GM18873 (cell line): ENCODE data around the gene RASAL3.
A peak's percentile ranks its signal among the peaks of the same experiment; 100 is the strongest.
"Not testable (repeated sequence)": the region's sequence is repeated elsewhere in the genome, so short reads cannot be mapped to it uniquely, and the experiment has no call there.

Source experiments
- ATAC-seq: cut with Tn5 transposase; IDR thresholded peaks from one replicate; pipeline ENCODE4 v1.9.1; 2021; ENCODE audit warnings: mild to moderate bottlenecking, moderate library complexity, moderate number of reproducible peaks; ENCODE audit not compliant: unreplicated experiment, low FRiP score

The RASAL3 gene

DNA sequence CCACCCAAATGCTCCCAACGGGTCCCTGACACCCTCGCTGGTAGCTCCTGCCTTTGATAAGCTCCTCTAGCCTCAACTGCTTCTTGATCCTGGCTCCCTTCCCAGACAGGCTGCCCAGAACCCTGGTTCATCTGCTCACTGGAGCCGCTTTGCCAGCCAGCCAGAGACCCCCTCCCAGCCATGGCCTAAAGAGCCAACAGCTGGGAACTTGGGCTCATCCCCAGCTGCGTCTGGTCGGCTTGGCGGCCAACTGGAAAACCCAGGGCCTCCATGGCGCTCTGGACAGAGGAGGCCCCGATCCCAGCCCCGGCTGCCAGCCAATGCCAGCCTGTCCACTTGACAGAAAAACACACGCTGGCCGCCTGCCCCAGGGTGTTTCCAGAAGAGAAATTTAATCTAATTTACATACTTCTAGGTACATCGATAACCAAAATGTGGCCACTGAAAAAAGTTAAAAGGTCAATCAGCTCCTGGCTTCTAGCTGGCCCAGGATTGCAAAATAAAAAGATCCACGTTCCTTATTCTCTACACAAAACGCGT lies 42.6 kb downstream of the RASAL3 start:
- ATAC-seq, result no peak

DNA sequence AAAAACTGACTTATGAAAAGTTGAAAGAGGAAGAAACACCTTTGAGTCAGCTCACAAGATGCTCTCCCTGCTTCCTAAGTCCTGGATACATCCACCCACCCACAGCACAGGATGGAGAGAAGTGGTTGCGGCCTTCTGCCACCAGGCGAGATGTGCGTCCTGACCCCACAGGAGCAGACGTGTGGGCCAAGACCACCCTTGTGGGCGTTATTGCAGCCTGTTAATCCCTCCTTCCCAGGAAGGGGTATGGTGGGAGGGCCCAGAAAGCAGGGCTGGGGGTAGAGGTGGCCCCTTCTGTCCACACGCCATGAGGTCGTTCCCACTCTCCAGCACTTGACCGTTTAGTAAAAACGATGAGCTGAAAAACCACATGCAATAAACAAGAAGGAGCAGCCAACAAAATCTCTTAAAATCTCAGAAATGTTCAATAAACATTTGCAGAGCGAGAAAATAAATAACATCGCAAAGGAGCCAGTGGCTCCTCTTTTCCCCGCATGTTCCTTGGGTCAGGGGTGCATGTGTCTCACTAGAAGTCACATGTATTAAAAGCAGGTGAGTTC lies 43.1 kb downstream of the RASAL3 start:
- no peak for ATAC-seq

DNA sequence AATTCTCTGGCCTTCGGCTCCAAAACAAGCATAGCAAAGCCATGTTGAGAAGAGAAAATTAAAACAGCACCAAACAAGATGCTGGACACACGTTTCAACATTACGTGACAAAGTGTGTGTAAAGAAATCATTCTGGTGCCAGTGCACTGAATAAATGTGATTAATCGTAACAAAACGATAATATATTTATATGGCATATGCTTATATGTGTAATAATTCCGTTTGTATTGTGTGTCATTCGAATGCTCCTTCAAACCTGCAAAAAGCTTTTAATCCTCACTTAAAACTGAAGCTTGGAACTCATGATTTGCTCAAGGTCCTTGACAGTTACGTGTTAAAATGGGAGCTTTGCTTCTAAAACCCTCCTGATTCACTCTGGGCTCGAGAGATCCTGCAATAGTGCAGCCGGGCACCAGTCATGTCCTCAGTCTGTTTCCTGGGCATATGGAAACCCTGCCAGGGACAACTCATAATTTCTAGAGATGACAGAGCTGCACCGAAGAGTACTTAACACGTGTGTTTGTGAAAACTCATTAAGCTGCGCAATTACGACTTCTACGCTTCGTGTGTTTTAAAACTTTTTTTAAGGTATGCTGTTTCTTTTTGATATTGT lies 44.8 kb downstream of the RASAL3 start:
- ATAC-seq, result no peak

DNA sequence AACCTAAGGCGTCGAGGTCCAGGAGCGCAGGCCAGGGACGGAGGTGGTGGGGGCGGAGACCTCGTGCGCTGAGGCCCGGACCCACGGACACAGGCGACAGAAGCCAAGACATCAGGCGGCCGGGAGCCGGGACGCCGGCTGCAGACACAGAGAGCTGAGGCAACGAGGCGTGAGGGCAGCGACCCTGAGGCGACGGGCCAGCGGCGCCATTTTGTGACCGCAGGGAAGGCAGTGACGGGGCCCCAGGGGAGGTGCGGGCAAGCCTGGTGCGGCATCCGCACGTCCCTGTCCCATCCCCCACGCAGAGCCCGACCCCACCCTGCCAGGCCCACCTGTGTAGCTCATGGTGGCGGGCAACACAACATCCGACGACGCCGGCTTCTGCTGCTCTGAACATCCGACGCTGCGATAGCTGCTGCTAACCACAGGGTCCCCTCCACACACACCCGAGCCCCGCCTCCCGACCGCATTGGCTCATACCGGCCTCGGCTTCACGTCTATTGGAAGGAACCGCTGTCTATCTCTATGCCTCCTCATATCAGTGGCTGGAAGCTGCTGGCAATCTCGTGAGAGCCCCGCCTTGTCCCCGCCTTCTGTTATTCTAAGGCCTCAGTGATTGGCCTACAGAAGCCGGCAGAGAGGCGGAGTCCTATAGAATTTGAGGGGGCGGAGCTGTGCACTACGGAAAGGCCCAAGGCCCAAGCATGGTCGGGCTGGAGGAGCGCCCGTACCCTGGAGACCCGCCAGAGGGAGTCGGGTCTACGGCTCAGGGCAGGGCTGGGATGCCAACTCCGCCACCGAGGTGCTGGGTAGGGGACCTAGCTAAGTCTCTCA lies 45.5 kb downstream of the RASAL3 start, which contains the start of gene AKAP8L:
TSS of gene AKAP8L (minus strand) at position 410 of the 834 bp plus-strand sequence. CDS start at position 345, 65 bp downstream.
- ATAC-seq, result peak; percentile 96

DNA sequence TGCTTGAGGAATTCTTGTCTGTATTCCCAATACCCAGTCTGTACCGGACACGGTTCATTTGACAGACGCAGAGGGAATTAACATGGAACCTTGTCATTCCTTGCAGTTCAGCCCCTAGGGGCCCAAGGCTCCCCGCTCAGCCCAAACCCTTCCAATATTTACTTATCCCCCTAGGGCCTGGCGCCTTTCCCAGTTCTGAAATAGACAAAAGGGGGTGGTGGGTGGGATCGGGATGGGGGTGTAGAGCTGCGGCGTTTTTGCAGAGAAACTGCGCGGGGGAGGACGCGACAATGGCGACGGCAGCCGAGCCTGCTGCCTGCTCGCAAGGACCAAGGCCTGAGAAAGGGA lies 46.1 kb downstream of the RASAL3 start:
- no peak for ATAC-seq

DNA sequence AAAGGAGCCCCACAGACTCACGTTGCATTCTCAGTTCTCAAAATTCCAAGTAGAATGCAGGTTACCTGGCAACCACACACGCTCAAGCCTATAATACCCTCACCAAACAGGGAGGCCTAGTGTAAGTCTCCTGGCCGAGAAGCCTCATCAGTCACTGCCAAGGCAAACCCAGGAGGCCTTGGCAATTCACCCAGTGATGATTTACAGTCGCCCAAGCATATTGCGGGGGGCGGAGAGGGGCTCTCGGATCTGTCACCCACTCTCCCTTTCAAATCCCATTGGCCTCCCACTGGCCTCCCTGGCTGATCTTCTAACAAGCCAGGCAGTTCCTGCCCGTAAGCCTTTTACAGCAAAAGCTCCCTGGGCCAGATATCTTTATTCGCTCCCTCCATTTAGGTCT lies 46.6 kb downstream of the RASAL3 start:
- no peak for ATAC-seq

DNA sequence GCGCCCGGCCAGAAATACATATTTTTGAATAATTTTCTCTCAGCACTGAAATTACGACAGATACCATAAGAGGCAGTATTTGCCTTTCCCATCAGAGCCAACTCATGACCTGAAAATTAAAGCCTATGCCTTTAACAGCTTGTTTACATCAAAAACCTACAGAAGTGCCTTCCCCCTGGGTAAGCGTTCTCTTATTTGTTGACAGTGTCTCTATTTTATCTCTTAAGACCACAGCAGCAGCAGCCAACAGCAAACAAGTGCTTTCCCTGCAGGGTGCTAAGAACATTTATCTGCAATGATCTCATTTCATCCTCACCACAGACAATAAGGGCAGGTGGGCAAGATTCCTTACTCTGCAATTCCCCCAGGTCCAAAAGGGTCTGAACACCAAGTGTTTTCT lies 51.5 kb downstream of the RASAL3 start:
- no peak for ATAC-seq

DNA sequence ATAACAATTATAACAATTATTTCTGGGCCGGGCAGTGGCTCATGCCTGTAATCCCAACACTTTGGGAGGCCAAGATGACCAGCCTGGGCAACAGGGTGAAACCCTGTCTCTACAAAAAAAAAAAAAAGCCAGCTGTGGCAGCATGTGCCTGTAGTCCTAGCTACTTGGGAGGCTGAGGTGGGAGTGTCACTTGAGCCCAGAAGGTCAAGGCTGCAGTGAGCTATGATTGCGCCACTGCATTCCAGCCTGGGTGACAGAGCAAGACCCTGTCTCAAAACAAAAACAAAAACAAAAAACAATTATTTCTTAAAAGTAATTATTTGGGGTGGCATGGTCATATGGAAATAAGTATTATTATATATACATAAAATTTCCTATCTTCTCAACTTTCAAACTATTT lies 53.0 kb downstream of the RASAL3 start:
- ATAC-seq, result not testable (repeated sequence)

DNA sequence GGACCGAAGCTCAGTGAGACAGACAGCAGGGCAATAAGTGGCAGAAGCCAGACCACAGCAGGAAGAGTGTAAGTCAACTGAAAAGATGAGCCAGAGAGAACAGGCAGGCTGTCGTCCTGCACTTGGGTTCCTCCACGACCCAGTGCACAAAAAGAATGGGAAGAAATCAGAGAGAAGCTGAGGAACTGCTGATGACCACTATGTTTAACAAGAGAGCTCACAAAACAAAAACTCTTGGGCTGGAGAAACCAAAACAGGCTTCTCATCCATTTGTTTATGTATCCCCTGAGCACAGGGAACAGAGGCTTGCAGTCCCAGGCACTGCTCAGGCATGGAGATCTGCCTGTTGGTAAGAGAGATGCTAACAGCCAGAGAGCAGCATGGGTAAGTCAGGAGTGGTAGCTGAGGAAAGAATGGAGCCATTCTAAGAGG lies 59.5 kb downstream of the RASAL3 start:
- no peak for ATAC-seq

DNA sequence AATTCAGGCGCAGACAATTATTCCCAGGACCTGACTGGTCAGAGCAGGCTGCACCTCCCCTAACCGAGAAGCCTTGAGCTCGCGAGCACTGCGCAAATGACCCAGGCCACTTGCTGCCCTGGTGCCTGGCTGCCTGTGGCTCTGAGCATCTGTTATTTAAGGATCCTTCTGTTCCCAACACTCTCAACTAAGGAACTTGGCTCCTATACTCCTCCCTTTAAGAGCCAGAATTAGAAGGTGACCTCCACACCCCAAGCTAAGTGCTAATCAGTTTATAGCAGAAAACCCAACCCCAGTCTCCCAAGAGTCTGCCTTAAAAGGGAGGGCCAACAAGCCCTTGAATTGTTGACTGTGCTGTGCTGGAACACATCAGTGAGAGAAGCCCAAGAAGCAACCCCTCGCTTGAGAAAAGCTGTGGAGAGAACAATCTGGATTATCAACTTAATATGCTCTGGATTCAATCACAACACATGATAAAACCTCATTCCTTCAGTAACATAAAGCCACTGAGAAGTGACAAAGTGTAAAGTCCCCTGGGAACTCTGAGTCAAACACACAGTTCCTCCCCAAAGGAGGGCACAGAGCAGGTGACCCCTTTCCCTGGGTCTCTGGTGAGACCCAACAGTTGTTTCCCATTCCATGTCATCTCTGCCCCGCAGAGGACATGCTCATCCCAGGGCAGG lies 60.1 kb downstream of the RASAL3 start:
- ATAC-seq, result no peak

DNA sequence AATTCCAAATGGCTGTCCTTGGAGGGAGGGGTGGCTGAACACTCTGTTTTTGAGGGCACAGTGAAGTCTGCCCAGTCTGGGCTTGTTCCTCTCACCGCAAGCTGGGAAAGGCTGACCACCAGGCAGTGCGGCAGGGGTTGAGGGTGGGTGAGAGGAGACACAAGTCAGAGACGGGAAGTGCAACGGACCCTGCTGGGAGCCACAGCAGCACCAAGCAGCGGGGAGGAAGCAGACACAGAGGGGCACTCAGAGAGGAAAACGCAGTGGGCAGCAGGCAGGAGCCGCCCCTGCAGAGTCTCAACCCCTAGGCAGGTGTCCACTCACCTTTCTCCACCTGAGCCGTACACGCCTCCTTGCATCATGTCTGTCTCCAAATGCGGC lies 61.2 kb downstream of the RASAL3 start:
- no peak for ATAC-seq

DNA sequence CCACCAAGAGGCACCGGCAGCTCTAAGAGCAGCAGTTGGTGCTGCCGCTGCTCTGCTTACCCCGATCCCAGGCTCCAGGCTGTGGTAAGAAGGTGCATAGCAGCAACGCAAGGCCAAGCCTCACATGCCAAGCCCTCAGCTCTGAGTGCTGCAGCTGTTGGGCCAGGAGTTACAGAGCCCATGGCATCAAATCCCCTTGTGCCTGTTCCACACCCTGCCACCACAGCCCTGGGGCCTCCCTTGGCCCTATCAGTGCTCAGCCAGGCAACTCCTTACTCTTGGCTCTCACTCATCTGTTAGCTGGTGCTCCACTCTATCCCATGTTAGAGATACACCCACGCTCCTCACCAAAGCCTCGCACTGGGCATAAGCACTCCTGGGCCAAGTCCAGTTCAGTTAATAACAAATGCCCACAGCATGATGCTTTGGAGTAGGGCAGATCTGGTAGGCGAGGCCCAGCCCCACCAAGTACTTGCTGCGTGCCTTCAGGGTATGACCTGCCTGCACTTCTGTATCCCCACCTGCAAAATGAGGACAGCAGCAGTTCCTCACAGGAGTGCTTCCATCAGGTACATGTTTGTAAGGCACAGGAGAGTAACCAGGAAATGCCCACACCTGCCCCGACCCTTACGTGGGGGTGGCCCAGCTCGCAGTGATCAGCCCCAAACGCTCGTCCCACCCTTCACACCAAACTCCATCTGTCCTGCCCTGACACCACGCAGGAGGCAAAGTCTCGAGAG lies 61.8 kb downstream of the RASAL3 start:
- no peak for ATAC-seq
